Measurements from ENCODE around the gene VPS9D1. TPM values are rescaled to one million over a fixed set of nuclear protein-coding genes. Genes with fewer than 3 reads are reported as not detected.

Gene VPS9D1
- polyA plus RNA-seq, 2 of the 4 experiments (the other 2 are of a cell fraction), result 2.1 to 5.4 TPM

DNA sequence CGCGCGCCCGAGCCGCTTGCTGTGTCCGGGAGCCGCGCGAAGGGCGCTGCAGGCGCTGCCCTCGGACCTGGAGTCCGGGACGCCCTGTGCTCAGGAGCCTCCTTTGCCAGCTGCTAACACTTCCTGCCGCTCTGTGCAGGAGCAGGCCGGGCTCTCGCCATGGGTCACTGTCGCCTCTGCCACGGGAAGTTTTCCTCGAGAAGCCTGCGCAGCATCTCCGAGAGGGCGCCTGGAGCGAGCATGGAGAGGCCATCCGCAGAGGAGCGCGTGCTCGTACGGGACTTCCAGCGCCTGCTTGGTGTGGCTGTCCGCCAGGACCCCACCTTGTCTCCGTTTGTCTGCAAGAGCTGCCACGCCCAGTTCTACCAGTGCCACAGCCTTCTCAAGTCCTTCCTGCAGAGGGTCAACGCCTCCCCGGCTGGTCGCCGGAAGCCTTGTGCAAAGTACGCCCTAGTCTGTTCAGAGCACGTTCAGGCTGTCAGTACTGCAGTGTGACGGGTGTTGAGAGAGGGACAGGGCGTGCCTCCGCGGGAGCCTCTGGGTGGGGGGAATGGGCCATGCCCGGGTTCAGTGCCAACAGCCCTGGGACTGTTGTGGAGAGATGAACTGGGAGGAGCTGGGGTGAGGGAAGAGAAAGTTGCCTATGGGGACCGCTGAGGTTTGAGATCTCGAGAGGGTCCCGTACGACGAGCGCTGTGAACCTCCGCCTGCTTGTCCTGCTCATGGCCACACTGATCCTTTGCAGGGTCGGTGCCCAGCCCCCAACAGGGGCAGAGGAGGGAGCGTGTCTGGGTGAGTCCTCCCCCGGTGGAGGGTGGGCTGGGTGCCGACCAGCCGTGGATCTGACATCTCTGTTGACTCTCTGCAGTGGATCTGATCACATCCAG is 1.9 kb upstream of the VPS9D1 start:
- DNase-seq (ENCODE audit: low read depth in 1 of 2, low spot score in 1 of 2) (peak in 1 of 2 experiments; percentile 78), FAIRE-seq (no peak), ATAC-seq (peak; percentile 5 to 21; a peak in 5 of 6 replicates)
- CTCF ChIA-PET, result interaction anchor here (1.0 to 3.4 kb wide), 3 partner anchors 17 to 147 kb away, joined by 3 to 14 read pairs (median 10); partner anchors contain the start of gene CPNE7
- WGBS (ENCODE audit: missing lambda C conversion rate), result 40% methylated on average over 34 of the region's 56 CpGs
- no peak for TF ChIP-seq FOXS1 (CRISPR knock-in tag; IDR thresholded peaks at IDR 0.05)
- TF ChIP-seq, protein P1, sequence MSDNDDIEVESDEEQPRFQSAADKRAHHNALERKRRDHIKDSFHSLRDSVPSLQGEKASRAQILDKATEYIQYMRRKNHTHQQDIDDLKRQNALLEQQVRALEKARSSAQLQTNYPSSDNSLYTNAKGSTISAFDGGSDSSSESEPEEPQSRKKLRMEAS (IDR thresholded peaks at IDR 0.05), result peak; percentile 64
- H3K27ac ChIP-seq, result peak overlapping the region; percentile 96 to 99
- peaks cover 32% of the 10 kb centered on the region for H3K4me1 ChIP-seq
- peak overlapping the region; percentile 98 for H3K4me2 ChIP-seq
- POLR2A ChIA-PET, result no interaction called here
- peak overlapping the region; percentile 94 for H3K4me3 ChIP-seq
- H3K9me3 ChIP-seq, result no peaks in the 10 kb centered on the region

GRCh38 chr16:89721546-89722391 is 1.1 kb upstream of the VPS9D1 start:
- FAIRE-seq (no peak), DNase-seq (ENCODE audit: low read depth in 1 of 2, low spot score in 1 of 2) (peak; percentile 42 to 56), ATAC-seq (peak; percentile 39 to 50)
- Histone ChIP-seq H3K4me2 (peak overlapping the region; percentile 98), H3K4me3 (peak overlapping the region; percentile 94), H3K9me3 (no peaks in the 10 kb centered on the region), H3K27ac (peak overlapping the region; percentile 96 to 99), H3K4me1 (peaks cover 32% of the 10 kb centered on the region)
- CTCF ChIA-PET, result interaction anchor here (2.1 to 3.4 kb wide), 2 partner anchors 16 to 22 kb away, joined by 10 to 14 read pairs; no protein-coding TSS in a partner anchor
- TF ChIP-seq ZSCAN20 (CRISPR knock-in tag; IDR thresholded peaks at IDR 0.05) (no peak), TFCP2L1 (CRISPR knock-in tag; IDR thresholded peaks at IDR 0.05) (no peak), CHD2 (IDR thresholded peaks at IDR 0.05; ENCODE audit: low read length, partially characterized antibody) (peak; percentile 72), PHF8 (IDR thresholded peaks at IDR 0.05; ENCODE audit: borderline replicate concordance, low read depth) (peak; percentile 10; the same call in 1 of the 2 replicates), E2F6 (IDR thresholded peaks at IDR 0.05; ENCODE audit: borderline replicate concordance, low read depth) (0 out of 2 replicates have a peak, but pooled peaks have one; percentile 32), FOSL2 (IDR thresholded peaks at IDR 0.05) (no peak), FOSL2 (CRISPR knock-in tag; IDR thresholded peaks at IDR 0.05) (peak; percentile 2; the same call in 1 of the 2 replicates), KDM5A (IDR thresholded peaks at IDR 0.05) (no peak), JUN (IDR thresholded peaks at IDR 0.05) (0 out of 5 replicates have a peak, but pooled peaks of 1 of the 2 experiments have one; percentile 13)
- TF ChIP-seq, protein P2, sequence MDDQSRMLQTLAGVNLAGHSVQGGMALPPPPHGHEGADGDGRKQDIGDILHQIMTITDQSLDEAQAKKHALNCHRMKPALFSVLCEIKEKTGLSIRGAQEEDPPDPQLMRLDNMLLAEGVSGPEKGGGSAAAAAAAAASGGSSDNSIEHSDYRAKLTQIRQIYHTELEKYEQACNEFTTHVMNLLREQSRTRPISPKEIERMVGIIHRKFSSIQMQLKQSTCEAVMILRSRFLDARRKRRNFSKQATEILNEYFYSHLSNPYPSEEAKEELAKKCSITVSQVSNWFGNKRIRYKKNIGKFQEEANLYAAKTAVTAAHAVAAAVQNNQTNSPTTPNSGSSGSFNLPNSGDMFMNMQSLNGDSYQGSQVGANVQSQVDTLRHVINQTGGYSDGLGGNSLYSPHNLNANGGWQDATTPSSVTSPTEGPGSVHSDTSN (IDR thresholded peaks at IDR 0.05), result peak; percentile 19
- TF ChIP-seq, protein P3, sequence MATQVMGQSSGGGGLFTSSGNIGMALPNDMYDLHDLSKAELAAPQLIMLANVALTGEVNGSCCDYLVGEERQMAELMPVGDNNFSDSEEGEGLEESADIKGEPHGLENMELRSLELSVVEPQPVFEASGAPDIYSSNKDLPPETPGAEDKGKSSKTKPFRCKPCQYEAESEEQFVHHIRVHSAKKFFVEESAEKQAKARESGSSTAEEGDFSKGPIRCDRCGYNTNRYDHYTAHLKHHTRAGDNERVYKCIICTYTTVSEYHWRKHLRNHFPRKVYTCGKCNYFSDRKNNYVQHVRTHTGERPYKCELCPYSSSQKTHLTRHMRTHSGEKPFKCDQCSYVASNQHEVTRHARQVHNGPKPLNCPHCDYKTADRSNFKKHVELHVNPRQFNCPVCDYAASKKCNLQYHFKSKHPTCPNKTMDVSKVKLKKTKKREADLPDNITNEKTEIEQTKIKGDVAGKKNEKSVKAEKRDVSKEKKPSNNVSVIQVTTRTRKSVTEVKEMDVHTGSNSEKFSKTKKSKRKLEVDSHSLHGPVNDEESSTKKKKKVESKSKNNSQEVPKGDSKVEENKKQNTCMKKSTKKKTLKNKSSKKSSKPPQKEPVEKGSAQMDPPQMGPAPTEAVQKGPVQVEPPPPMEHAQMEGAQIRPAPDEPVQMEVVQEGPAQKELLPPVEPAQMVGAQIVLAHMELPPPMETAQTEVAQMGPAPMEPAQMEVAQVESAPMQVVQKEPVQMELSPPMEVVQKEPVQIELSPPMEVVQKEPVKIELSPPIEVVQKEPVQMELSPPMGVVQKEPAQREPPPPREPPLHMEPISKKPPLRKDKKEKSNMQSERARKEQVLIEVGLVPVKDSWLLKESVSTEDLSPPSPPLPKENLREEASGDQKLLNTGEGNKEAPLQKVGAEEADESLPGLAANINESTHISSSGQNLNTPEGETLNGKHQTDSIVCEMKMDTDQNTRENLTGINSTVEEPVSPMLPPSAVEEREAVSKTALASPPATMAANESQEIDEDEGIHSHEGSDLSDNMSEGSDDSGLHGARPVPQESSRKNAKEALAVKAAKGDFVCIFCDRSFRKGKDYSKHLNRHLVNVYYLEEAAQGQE (IDR thresholded peaks at IDR 0.05), result peak; percentile 68
- POLR2A ChIA-PET, result no interaction called here
- 0% methylated on average over 30 of the region's 112 CpGs for WGBS (ENCODE audit: missing lambda C conversion rate)

Data from A549 (cell line).